ENCODE measurements around the gene PEX11A.
A peak's percentile ranks its signal among the peaks of the same experiment; 100 is the strongest.

Gene PEX11A

DNA sequence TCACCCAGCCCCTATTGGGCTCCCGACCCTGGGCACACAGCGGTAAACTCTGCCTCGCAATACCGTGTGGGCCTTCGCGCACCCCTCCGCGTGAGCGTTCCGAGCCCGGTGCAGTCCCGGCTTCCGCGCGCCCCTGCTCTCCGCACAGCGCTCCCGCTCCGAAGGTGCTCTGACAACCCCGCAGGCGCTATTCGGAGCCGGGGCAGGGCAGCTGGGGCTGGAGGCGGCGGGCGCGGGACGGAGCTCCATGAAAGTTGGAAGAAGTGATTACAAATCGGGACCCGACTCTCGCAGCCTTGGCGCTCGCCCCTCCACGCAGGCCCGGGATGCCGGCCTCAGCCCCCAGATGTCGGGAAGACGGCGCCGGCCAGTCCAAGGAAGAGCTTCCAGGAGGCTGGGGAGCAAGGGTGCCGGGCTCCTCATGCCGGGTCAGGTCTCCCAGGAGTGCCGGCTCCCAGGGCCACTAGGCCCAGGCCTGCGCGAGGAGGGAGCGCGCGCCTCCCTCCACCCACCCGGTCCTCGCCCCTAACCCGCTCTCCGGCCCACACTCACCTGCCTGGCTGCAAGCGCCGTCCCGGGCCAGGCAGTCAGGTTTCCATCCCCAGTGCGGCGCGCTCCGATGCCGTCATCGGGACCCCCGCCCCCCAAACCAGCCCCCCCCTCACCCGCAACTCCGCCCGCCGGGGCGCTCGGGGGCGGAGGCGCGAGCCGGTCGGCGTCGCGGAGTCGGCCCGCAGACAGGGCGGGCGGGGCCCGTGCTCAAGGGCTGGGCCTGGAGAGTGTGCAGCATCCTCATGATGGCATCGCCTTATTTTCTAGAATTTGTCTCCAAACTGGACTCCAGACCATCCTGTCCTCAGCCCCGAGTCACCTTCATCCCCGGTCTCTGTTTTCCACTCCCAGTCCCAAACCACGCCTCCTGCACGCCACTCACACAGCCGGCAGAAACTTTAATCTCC is 35.4 kb downstream of the PEX11A start, which contains the start of gene KIF7:
Gene KIF7, minus strand, starts transcription at position 621 of the 959 bp plus-strand sequence. CDS start 2,537 bp downstream, outside the sequence.
- DNase-seq, result peak; percentile 89

GRCh38 chr15:89654301-89654761 is 36.2 kb downstream of the PEX11A start:
- no peak for DNase-seq

DNA sequence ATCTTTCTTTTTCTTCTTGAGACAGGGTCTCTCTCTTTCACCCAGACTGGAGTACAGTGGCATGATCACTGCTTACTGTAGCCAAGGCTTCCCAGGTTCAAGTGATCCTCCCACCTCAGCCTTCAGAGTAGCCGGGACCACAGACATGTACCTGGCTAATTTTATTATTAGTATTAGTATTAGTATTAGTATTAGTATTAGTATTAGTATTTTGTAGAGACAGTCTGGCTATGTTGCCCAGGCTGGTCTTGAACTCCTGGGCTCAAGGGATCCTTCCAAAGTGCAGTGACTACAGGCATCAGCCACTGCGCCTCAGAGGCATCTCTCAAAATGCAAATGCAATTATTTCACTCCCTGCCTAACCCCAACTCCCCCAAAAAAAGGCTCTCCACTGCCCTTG is 37.0 kb downstream of the PEX11A start:
- DNase-seq, result no peak

DNA sequence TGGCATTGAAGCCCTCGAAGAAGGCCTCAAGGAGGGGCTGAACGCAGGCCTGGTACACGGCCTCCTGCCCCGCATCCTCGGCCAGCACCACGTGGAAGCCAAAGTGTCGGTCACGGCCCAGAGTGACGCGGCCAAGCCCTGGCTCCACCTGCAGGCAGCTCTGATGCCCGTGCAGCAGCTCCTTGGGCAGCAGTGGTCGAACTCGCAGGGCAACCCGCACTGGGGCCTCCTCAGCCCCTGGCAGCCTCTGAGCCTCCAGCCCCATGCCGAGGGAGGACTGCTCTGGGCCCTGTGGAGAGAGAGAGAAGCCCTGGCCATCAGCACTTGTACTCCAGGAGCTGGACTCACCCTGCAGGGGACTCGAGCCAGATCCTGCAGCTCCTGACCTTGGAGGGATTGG is 37.9 kb downstream of the PEX11A start:
- DNase-seq, result no peak

DNA sequence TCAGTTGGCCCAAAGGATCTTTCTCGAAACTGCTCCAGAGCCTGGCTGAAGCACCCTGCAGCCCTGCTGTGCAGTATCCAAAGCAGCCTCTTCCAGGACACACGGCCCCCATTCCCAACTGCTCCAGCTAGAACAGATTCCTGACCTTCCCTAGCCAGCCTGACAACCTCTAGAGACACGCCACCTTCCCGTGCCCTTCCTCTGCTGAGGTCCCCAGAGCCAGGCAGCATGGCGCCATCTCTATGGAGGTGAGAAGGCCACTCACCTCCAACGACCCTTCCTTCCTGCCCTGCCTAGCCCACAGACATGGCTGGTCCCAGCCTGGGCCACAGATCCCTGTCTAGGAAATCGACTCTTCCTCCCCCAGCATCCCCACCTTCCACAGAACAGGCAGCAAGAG is 38.4 kb downstream of the PEX11A start:
- no peak for DNase-seq

- DNase-seq, result no peak
These were observed 40.8 kb downstream of the PEX11A start for GRCh38 chr15:89649716-89650115.

DNA sequence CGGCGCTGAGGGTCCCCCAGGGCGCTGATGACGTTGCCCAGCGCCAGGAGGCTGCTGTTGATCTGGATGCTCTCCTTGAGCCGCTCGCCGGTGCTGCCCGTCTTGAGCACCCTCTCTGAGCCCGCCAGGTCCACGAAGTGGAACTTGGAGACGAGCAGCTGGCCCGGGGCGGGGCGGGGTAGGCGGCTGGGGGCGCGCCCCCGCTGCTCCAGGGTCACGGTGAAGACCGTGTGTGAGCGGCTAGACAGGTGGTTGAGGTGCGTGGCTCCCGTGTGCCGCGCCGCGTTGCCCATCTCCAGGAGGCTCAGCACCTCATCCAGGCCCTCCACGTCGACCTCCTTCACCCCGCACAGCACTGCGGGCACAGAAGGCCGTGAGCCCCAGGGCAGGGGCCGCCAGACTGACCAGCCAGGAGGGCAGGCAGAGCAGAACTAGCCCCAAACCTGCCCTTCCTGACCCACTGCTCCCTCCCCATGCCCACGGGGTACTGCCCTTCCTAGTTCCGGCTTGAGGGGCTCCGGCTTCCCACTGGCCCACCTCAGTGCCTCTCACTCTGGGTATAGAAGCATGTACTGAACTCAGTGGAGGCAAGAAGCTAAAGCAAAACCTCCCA is 41.4 kb downstream of the PEX11A start:
- no peak for DNase-seq

GRCh38 chr15:89648106-89649012 is 42.2 kb downstream of the PEX11A start:
- no peak for DNase-seq

- peak; percentile 88 for DNase-seq
These were observed 43.2 kb downstream of the PEX11A start for GRCh38 chr15:89647191-89647851.

DNA sequence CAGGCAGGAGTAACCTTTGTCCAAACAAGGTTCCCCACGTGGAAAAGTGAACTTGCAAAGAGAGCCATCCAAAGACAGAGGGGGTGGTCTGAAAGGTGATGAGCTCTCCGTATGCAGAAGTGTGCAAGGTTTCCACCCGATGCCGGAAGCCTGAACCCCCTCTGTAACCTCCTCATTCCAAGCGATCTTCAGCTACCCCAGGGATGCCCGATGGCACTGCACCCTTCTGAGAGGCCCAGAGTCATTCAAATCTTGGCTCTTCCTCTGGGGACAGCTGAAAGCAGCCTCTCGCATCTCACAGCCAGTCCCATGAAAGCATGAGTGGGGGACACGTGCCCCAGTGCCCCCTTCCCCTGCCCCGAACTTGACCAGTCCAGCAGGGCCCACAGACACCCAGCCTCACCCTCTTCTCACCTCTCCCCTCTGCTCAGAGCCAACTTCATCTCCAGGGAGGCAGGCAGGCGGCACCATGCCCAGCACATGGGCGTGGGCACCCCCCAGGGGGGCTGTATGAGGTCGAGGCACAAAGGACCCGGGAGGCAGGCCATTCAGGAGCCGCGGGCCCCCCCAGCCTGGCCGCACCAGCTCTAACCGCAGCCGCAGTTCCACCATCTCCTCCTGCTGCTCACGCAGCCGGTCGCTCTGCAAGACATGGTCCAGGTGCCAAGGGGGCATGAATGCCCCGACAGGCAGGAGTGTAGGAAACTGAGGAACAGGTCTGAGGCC is 44.0 kb downstream of the PEX11A start:
- no peak for DNase-seq

DNA sequence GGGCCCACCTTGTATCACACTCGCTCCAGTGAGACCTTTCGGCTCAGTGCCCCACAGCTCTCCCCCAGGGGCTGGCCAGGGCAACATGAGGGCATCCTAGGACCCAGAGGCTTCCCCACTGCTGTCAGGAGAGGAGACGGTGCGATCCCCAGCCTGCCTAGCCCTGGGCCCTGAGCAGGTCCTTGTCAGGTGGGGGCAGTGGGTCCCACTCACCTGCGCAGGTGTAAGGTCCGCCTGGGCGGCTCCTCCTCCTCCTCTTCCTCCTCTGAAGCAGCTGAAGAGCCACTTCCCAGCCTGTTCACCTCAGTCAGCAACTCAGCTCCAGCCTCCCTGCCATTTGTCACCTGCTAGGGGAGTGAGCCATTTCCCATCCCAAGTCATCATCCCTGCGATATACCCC is 44.9 kb downstream of the PEX11A start:
- DNase-seq, result no peak

GRCh38 chr15:89642106-89642505 is 48.4 kb downstream of the PEX11A start:
- DNase-seq, result no peak

- no peak for DNase-seq
These were observed 49.5 kb downstream of the PEX11A start for GRCh38 chr15:89641053-89641452.

GRCh38 chr15:89640245-89640644 is 50.3 kb downstream of the PEX11A start:
- peak; percentile 17 for DNase-seq

DNA sequence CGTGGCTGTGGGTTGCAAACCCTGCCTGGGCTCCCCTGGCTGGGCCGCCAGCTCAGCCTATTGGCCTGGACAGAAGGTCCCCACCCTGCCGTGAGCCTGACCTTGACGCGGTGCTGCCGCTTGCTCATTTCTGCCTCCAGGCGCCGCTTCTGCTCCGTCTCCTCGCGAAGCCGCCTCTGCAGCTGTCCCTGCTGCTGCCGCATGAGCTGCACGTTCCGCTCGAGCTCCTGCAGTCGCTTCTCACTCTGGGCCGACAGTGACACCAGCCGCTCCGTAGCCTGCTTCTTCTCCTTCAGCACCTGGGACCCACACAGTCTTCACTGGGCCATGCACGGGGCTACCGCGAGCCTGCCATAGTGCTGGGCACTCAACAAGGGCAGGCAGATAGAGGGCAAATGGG is 57.0 kb downstream of the PEX11A start:
- peak; percentile 45 for DNase-seq

- DNase-seq, result peak; percentile 42
These were observed 57.8 kb downstream of the PEX11A start for GRCh38 chr15:89632563-89633430.

DNA sequence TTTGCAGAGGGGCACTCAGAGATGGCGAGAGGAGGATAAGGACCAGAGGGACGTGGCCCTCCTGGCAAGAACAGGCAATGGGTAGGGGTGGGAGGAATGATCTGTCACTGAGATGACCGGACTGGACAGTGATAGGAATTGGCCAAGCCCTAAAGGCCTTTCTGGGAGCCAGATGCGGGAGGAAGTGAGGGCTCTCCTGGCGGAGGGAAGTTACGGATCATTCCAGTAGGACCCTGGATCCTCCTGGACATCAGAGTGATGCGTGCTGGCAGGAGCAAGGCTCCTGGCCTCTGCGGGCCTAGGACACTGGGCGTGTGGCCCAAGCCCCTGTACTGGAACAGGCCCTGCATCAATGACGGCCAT is 58.7 kb downstream of the PEX11A start:
- peak; percentile 33 for DNase-seq
